KOPT-K1 (cell line): ENCODE measurements around the gene OPA1.

ENCODE experiments used
- H3K27ac ChIP-seq: fragments of 200-600 bp; sonication (generic); 2 replicates; pipeline ENCODE4 v1.5.1; 2016; ENCODE audit warnings: antibody characterized with exemption, mild to moderate bottlenecking, low read depth, low read length; ENCODE audit not compliant: poor library complexity, severe bottlenecking
- H3K36me3 ChIP-seq: fragments of 200-600 bp; sonication (generic); 2 replicates; pipeline ENCODE4 v1.5.1; 2017; ENCODE audit warnings: antibody characterized with exemption, mild to moderate bottlenecking, low read length, moderate library complexity; ENCODE audit not compliant: insufficient read depth
- H3K9me3 ChIP-seq: fragments of 200-600 bp; sonication (generic); 2 replicates; pipeline ENCODE4 v1.5.1; 2017; ENCODE audit warnings: antibody characterized with exemption, low read length, mild to moderate bottlenecking; ENCODE audit not compliant: insufficient read depth, poor library complexity, severe bottlenecking

OPA1 gene

GRCh38 chr3:193744048-193744821, 151.2 kb downstream of the OPA1 start:
- Histone ChIP-seq H3K9me3 (no peaks in the 10 kb centered on the region), H3K27ac (no peak overlapping the region), H3K36me3 (no peaks in the 10 kb centered on the region)

GRCh38 chr3:193744822-193745684, 152.0 kb downstream of the OPA1 start:
- no peaks in the 10 kb centered on the region for H3K9me3 ChIP-seq
- H3K27ac ChIP-seq = no peak overlapping the region
- H3K36me3 ChIP-seq = no peaks in the 10 kb centered on the region

GRCh38 chr3:193746832-193747231, 153.8 kb downstream of the OPA1 start:
- H3K27ac ChIP-seq = no peak overlapping the region
- no peaks in the 10 kb centered on the region for H3K9me3 ChIP-seq

More at GRCh38 chr3:193746832-193747231, 153.8 kb downstream of the OPA1 start:
- no peaks in the 10 kb centered on the region for H3K36me3 ChIP-seq
